Esophagus squamous epithelium (tissue), 5 donors: Measurements from ENCODE around the gene MYH14. TPM values are rescaled to one million over a fixed set of nuclear protein-coding genes. Genes with fewer than 3 reads are reported as not detected.

Source experiments
- DNase-seq: peaks from one replicate; lab custom pipeline; 2025; lab: John Stamatoyannopoulos, UW
- H3K27ac ChIP-seq, 4 donors: fragments of 200-600 bp; sonication (generic); one replicate each; pipeline ENCODE4 v1.5.1; 2016 to 2019; ENCODE audit warnings: mild to moderate bottlenecking in 1 of 4
- H3K27me3 ChIP-seq, 4 donors: fragments of 200-600 bp; sonication (generic); 1 replicate in 3 of 4; 2 replicates in 1 of 4; pipeline versions ENCODE4 v1.5.1 to v1.6.0; 2017 to 2021; ENCODE audit warnings: antibody characterized with exemption in 1 of 4
- H3K36me3 ChIP-seq, 3 donors: fragments of 200-600 bp; sonication (generic); one replicate each; pipeline ENCODE4 v1.5.1; 2016 to 2019
- H3K4me1 ChIP-seq, 3 donors: fragments of 200-600 bp; sonication (generic); one replicate each; pipeline ENCODE4 v1.5.1; 2017 to 2019
- H3K4me3 ChIP-seq, 4 donors: fragments of 200-600 bp; sonication (generic); 1 replicate in 3 of 4; 2 replicates in 1 of 4; pipeline ENCODE4 v1.5.1; 2016 to 2019; ENCODE audit warnings: mild to moderate bottlenecking in 2 of 4, moderate library complexity in 1 of 4
- H3K9me3 ChIP-seq, 3 donors: fragments of 200-600 bp; sonication (generic); one replicate each; pipeline ENCODE4 v1.5.1; 2016 to 2019
- POLR2A ChIP-seq, 4 donors: fragments of 450-650 bp; IDR thresholded peaks; one replicate each; pipeline ENCODE4 v1.6.1; 2017; ENCODE audit warnings: antibody characterized with exemption in 4 of 4, mild to moderate bottlenecking in 4 of 4, moderate library complexity in 3 of 4
- WGBS, 2 donors: methylation state at CpG; one replicate each; pipeline ENCODE4 v1.1.5; 2018; 5-methylcytosine and 5-hydroxymethylcytosine counted together
- intact Hi-C: fragments of 100-400 bp; cut with DNase I; formaldehyde crosslinking; loops from one replicate; pipeline ENCODE4 v1.15.0; 2022
- total RNA-seq, 4 donors: library from RNA; depleted of rRNA; stranded (reverse); fragments of >200 nt; gene quantifications; one replicate each; pipeline ENCODE4 v1.1.0, GENCODE V29; 2016
- TF ChIP-seq, protein P1 (sequence below), 6 experiments: fragments of 450-650 bp in 4 of 6; fragments of 200-600 bp in 2 of 6; sonication (generic) in 2 of 6; IDR thresholded peaks; one replicate each; pipeline ENCODE4 v1.5.1; 2016 to 2019; ENCODE audit warnings: antibody characterized with exemption in 6 of 6, mild to moderate bottlenecking in 4 of 6, moderate library complexity in 4 of 6
- donor health status: DM: yes; HTN: yes; CAD: no.

Gene MYH14
- total RNA-seq, 4 donors from 2014 or later = 31.1 to 141 (median 39.0) TPM

DNA sequence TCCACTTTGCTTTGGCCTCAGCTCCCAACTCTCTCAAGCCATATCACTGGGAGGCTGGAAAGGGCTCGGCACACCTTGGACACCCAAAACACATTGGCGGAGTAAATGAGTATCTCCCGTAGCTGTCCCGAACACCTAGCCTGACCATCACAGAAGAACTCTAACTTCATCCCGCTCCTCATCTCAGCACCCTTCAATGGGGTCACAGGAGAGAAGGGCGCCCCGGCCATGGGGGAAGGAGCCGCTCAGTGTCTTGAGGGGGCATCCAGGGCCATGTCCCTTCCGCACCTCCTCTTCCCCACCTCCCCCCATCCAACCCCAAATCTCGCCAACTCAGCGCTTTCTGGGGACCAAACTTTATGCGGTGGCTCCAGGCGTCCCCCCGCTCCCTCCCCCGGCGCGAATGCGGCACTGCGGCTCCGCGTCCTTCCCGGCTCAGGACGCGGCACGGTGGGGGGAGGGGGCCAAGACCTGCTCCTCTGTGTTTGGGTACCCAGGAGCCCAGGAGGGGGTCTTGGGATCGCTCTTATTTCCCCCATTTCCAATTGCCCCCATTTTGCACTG lies 122.8 kb downstream of the MYH14 start:
- Histone ChIP-seq H3K9me3 (peaks cover 0 to 6% (median 0%) of the 10 kb centered on the region in 3 donors), H3K4me3 (peak overlapping the region in 1 of 4 donors; percentile 28), H3K27me3 (peaks cover 8 to 75% (median 16%) of the 10 kb centered on the region in 4 donors), H3K36me3 (no peaks in the 10 kb centered on the region), H3K4me1 (peaks cover 20 to 72% (median 29%) of the 10 kb centered on the region in 3 donors), H3K27ac (no peak overlapping the region)
- WGBS, 2 donors = 0 to 20% methylated on average over 1 to 5 of the region's 26 CpGs
- DNase-seq = no peak
- TF ChIP-seq POLR2A (IDR thresholded peaks at IDR 0.05) = no peak
- TF ChIP-seq, protein P1, sequence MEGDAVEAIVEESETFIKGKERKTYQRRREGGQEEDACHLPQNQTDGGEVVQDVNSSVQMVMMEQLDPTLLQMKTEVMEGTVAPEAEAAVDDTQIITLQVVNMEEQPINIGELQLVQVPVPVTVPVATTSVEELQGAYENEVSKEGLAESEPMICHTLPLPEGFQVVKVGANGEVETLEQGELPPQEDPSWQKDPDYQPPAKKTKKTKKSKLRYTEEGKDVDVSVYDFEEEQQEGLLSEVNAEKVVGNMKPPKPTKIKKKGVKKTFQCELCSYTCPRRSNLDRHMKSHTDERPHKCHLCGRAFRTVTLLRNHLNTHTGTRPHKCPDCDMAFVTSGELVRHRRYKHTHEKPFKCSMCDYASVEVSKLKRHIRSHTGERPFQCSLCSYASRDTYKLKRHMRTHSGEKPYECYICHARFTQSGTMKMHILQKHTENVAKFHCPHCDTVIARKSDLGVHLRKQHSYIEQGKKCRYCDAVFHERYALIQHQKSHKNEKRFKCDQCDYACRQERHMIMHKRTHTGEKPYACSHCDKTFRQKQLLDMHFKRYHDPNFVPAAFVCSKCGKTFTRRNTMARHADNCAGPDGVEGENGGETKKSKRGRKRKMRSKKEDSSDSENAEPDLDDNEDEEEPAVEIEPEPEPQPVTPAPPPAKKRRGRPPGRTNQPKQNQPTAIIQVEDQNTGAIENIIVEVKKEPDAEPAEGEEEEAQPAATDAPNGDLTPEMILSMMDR (IDR thresholded peaks at IDR 0.05) = no peak
- intact Hi-C loops = no loop called here

DNA sequence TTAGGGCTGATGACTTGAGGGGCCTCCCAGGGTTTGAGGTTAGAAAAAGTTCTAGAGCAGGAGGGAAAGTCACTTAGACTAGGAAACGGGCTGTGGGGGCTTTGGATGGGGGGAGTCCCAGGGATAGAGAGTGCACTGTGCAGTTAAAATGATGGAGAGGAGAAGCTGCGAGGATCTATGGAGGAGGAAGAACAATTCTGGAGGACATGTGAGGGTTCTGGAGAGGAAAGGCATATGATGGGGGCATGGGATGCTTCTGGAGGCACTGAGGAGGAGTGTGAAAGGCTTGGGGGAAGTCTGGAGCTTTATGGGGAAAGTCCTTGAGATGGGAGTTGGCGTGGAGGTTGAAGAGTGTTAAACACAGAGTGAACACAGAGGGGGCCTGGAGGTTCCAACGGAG lies 123.6 kb downstream of the MYH14 start:
- WGBS, 2 donors = 35 to 41% methylated on average over 3 to 4 of the region's 4 CpGs
- peaks cover 20 to 81% (median 29%) of the 10 kb centered on the region in 3 donors for H3K4me1 ChIP-seq
- peaks cover 8 to 77% (median 18%) of the 10 kb centered on the region in 4 donors for H3K27me3 ChIP-seq
- H3K9me3 ChIP-seq = peaks cover 0 to 6% (median 0%) of the 10 kb centered on the region in 3 donors
- intact Hi-C loops = no loop called here
- no peak for DNase-seq
- no peak for TF ChIP-seq POLR2A (IDR thresholded peaks at IDR 0.05)
- TF ChIP-seq, protein P1 (IDR thresholded peaks at IDR 0.05) = no peak
- H3K27ac ChIP-seq = no peak overlapping the region
- H3K4me3 ChIP-seq = no peak overlapping the region
- no peaks in the 10 kb centered on the region for H3K36me3 ChIP-seq

- WGBS, 2 donors = 19 to 22% methylated on average over 11 to 13 of the region's 20 CpGs
- Histone ChIP-seq H3K27me3 (peaks cover 8 to 79% (median 19%) of the 10 kb centered on the region in 4 donors), H3K27ac (no peak overlapping the region), H3K36me3 (no peaks in the 10 kb centered on the region), H3K4me1 (peaks cover 20 to 87% (median 29%) of the 10 kb centered on the region in 3 donors), H3K4me3 (peak overlapping the region in 1 of 4 donors; percentile 41), H3K9me3 (peaks cover 0 to 6% (median 0%) of the 10 kb centered on the region in 3 donors)
- TF ChIP-seq, protein P1 (IDR thresholded peaks at IDR 0.05) = no peak
- TF ChIP-seq POLR2A (IDR thresholded peaks at IDR 0.05) = no peak
- intact Hi-C loops = no loop called here
- no peak for DNase-seq
Observed at GRCh38 chr19:50327461-50328223, 124.2 kb downstream of the MYH14 start.

GRCh38 chr19:50328224-50328872 lies 124.9 kb downstream of the MYH14 start:
- DNase-seq = no peak
- Histone ChIP-seq H3K4me3 (peak overlapping the region; percentile 13 to 60 (median 36)), H3K4me1 (peaks cover 25 to 94% (median 34%) of the 10 kb centered on the region in 3 donors), H3K27me3 (peaks cover 8 to 80% (median 22%) of the 10 kb centered on the region in 4 donors), H3K27ac (no peak overlapping the region), H3K9me3 (peaks cover 0 to 6% (median 0%) of the 10 kb centered on the region in 3 donors), H3K36me3 (no peaks in the 10 kb centered on the region)
- TF ChIP-seq, protein P1 (IDR thresholded peaks at IDR 0.05) = peak in 1 of 6 experiments; percentile 28
- no peak for TF ChIP-seq POLR2A (IDR thresholded peaks at IDR 0.05)
- WGBS, 2 donors = no CpG with 5 or more reads among the region's 104 CpGs
- intact Hi-C loops = no loop called here
